Femur (tissue), 1 donor: ENCODE results near the gene AFF1.

ENCODE experiments used
- DNase-seq: peaks from one replicate; pipeline ENCODE4 v3.0.0-alpha.2; 2017

The AFF1 gene

GRCh38 chr4:86919561-86920223 is 15.1 kb upstream of the AFF1 start:
- no peak for DNase-seq

DNA sequence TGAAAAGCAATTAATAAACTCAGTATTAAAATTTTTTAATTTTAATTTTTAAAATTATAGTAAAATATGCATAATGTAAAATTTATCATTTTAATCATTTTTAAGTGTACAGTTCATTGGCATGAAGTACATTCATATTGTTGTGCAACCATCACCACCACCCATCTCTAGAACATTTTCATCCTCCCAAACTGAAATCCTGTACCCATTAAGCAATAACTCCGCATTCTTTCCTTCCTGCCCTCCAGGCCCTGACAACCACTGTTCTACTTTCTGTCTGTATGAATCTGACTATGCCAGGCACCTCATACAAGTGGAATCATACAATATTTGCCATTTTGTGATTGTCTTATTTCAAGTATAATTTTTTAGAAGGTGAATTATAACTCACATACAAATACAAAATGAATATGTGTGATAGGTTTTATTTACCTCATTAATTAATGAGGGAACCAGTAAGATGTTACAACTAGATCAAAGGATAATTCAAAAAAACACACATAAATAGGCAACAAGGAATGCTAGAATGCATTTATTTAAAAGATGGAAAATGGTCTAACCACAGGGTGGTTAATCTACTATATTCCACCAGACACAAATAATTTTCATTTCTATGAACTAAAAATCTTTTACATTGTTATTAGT is 13.1 kb upstream of the AFF1 start:
- DNase-seq: no peak

- DNase-seq: no peak
Observed at GRCh38 chr4:86924811-86925210, 10.0 kb upstream of the AFF1 start.

- DNase-seq: no peak
Observed at GRCh38 chr4:86926435-86927086, 8.2 kb upstream of the AFF1 start.

- no peak for DNase-seq
Observed at GRCh38 chr4:86927843-86928395, 6.9 kb upstream of the AFF1 start.

GRCh38 chr4:86928400-86929255 is 6.2 kb upstream of the AFF1 start:
- DNase-seq: no peak

DNA sequence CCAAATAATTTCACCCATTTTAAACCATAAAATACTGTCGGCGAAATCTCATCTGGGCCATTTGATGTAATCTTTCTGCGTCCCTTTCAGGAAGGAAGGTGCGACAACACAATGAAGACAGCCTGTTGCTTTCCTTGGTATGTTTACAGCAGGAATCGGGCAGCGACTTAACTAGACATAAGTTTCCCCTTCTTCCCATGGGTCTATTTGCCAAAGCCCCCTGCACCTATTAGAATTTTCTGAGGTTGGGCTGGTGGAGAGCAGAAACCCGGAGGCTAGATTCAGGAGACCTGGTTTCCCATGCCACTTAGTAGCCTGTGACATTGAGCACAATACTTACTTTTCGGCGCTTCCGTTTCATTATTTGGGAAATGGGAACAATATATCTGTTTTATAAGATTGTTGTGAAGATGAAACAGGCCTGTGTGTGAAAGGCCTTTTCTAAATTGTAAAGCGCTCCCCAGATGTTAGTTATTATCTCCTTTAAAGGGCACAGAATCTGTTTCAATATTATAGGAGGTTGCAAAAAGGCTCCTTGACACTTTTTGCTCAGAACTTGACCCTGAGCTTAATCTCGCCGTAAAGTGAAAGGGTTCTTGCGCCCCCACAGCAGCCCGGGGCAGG is 552 bp upstream of the AFF1 start:
- DNase-seq: peak; percentile 24

DNA sequence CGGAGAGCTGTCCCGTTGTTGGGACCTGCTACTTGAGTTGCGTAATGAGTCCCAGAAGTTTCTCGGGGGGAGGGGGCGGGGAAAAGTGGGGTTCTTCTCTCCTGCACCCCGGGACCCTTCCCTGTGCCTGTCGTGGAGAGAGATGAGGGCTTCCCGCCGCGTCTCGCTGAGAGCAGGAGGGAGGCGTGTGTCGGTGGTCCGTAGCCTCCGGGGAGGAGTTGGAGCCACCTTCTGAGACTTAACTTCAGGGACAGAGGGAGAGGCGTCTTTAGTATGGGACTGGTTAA is 698 bp downstream of the AFF1 start:
- DNase-seq: no peak

- DNase-seq: peak; percentile 33
Observed at GRCh38 chr4:86935853-86936733, 1.3 kb downstream of the AFF1 start.

DNA sequence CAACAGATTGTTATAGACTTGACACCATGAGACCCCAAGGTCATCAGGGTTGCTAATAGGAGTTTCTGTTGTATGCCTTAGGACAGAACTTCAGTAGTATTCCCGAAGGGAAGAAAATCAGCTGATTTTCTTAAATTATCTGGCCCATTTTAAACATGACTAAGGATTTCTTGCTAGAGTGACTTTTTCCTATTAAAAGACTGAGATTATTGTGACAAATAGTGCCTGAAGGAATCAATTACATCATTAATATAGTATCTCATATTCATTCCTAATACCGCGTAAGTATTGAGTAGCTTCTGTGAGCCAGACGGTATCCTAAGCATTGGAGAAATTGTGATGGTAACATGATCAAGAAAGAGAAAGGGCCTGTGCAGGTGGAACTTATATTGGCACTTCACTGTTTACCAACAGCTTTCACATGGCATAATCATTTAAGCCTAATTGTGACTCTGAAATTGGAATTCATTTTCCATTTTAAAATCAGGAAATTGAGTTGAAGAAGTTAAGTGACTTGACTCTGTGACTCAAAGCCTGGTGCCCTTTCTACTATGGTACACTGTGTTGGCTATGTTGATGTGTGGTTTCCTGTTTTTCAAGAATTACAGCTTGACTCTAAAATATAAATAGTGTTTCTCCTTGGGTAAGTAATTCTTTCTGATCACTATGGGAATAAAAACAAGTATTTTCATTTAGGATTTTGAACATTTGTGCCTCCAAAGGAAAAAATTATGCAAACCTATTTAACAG is 4.1 kb downstream of the AFF1 start:
- DNase-seq: no peak

DNA sequence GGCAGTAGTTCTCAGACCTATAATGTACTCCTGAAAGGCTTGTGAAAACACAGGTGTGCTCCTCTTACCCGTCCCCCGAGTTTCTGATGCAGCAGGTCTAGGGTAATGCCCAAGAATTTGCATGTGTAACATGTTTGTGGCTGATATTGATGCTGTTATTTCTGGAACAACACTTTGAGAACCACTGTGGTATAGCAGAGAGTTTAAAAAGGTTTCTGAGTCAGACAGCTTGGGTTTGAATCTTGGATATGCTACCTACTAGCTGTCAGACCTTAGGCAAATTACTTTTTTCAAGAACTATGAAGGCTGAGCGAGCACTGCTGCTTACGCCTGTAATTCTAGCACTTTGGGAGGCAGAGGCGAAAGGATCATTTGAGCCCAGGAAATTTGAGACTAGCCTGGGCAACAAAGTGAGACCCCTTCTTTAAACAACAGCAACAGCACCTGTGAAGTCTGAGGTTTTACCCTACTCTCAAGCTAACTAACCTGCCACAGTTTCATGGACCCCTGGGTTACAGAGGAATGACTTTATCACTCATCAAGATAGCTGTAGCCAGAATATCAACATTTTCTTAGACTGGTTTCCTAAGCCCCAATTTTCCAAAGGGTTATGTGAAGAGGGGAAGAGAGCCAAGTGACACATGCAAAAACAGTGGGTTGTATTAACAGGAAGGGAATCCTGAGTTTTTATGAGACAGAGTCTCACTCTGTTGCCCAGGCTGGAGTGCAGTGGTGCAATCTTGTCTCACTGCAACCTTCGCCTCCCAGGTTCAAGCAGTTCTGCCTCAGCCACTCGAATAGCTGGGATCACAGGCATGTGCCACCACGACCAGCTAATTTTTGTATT is 5.1 kb downstream of the AFF1 start:
- DNase-seq: no peak

DNA sequence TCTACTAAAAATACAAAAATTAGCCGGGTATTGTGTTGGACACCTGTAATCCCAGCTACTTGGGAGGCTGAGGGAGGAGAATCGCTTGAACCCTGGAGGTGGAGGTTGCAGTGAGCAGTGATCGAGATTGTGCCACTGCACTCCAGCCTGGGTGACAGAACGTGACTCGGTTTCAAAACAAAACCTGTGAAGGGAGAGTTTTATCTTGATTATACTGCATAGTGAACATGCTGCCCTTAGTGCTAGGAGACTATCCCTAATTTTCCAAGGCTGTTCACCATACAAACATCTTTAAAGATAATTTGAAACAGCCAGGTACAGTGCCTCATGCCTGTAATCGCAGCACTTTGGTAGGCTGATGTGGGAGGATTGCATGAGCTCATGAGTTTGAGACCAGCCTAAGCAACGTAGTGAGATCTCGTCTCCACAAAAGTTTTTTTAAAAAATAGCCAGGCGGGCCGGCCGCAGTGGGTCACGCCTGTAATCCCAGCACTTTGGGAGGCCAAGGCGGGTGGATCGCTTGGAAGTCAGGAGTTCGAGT is 6.2 kb downstream of the AFF1 start:
- no peak for DNase-seq

GRCh38 chr4:86942185-86942666 is 7.4 kb downstream of the AFF1 start:
- DNase-seq: no peak

- DNase-seq: no peak
Observed at GRCh38 chr4:86944964-86945781, 10.4 kb downstream of the AFF1 start.

- DNase-seq: no peak
Observed at GRCh38 chr4:86946868-86947500, 12.2 kb downstream of the AFF1 start.

GRCh38 chr4:86947501-86948120 is 12.8 kb downstream of the AFF1 start:
- DNase-seq: no peak

DNA sequence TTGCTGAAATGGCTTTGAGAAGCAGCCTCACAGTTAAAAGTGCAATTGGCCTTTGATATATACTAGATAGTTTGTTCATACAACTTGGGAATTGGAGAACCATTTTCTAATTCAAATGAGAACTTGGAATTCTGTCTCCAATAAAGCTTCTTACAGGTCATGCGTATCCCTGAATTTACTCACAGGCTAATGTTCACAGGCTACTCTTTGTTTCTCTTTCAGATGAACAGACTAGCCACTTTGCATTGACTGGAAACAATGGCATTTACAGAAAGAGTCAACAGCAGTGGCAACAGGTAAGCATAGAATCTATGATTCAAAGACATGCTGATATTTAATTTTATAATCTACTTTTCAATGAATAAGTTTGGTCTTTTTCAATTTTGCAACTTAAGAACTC is 13.5 kb downstream of the AFF1 start:
- DNase-seq: no peak
